Cardiac fibroblast (primary cell): Measurements from ENCODE around the gene SMPX.

Source experiments
- DNase-seq, 2 donors: peaks; one replicate each; pipeline versions ENCODE4 v3.0.0 to v3.0.0-alpha.2; 2010; ENCODE audit warnings: low read depth in 2 of 2
- H3K4me3 ChIP-seq, 2 donors: replicated peaks in 1 of 2; 1 replicate in 1 of 2; 2 replicates in 1 of 2; pipeline ENCODE4 v1.5.1; 2011; ENCODE audit warnings: low read depth in 2 of 2, low read length in 2 of 2, mild to moderate bottlenecking in 2 of 2, moderate library complexity in 1 of 2
- TF ChIP-seq, protein P1 (sequence below): IDR thresholded peaks from one replicate; pipeline ENCODE4 v1.5.1; 2011; ENCODE audit warnings: low read depth, mild to moderate bottlenecking, low read length, inconsistent platforms

The SMPX gene

DNA sequence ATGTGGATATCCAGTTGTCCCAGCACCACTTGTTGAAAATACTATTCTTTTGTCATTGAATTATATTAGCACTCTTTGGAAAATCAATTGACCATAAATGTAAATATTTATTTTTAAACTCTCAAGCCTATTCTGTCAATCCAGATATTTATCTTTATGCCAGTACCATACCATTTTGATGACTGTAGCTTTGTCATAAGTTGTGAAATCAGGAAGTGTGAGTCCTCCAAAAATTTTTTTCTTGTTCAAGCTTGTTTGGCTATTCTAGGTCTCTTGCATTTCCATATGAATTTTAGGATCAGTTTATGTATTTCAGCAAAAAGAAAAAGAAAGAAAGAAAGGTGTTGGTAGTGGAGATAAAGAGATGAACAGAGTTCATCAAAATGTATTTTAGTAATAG is 8.2 kb upstream of the SMPX start:
- peak in 1 of 2 donors; percentile 12 for DNase-seq
- H3K4me3 ChIP-seq = no peak overlapping the region
- TF ChIP-seq, protein P1, sequence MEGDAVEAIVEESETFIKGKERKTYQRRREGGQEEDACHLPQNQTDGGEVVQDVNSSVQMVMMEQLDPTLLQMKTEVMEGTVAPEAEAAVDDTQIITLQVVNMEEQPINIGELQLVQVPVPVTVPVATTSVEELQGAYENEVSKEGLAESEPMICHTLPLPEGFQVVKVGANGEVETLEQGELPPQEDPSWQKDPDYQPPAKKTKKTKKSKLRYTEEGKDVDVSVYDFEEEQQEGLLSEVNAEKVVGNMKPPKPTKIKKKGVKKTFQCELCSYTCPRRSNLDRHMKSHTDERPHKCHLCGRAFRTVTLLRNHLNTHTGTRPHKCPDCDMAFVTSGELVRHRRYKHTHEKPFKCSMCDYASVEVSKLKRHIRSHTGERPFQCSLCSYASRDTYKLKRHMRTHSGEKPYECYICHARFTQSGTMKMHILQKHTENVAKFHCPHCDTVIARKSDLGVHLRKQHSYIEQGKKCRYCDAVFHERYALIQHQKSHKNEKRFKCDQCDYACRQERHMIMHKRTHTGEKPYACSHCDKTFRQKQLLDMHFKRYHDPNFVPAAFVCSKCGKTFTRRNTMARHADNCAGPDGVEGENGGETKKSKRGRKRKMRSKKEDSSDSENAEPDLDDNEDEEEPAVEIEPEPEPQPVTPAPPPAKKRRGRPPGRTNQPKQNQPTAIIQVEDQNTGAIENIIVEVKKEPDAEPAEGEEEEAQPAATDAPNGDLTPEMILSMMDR = no peak

DNA sequence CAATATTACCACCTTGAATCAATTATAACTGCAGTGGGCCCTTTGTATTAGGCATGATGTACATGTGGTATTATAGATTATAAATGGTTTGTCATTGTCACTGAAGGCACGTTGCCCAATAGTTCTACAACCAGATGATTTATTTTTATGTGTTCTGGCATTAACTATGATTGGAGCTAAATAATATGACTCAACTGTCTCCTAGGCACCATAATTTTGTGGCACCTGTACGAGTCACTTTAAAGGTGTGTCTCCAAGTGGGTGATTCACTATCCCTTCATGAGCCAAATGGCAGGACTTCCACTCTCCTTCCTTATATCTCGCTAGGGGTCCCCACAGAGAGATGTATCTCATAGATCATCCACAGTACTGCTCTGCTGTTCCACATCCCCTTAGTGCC is 6.1 kb upstream of the SMPX start:
- TF ChIP-seq, protein P1 = no peak
- no peak for DNase-seq
- H3K4me3 ChIP-seq = no peak overlapping the region

DNA sequence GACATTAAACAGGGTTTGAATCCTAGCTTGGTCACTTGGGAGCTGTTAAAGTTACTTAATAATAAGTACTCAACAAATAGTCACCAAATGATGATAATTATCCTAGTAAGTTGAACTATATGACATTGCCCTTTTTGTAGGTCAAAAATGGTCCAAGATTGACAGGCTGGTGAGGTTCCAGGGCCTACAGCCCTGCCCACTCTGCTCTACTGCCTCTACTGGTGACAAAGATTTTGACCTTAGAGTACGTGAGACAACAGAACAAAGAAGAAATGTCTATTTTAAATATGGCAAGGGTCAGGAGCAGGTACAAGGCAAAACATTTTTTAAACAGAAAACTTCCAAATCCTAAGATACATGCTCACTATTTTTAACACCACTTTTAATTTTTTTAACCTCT is 572 bp upstream of the SMPX start:
- no peak overlapping the region for H3K4me3 ChIP-seq
- TF ChIP-seq, protein P1 = no peak
- no peak for DNase-seq

DNA sequence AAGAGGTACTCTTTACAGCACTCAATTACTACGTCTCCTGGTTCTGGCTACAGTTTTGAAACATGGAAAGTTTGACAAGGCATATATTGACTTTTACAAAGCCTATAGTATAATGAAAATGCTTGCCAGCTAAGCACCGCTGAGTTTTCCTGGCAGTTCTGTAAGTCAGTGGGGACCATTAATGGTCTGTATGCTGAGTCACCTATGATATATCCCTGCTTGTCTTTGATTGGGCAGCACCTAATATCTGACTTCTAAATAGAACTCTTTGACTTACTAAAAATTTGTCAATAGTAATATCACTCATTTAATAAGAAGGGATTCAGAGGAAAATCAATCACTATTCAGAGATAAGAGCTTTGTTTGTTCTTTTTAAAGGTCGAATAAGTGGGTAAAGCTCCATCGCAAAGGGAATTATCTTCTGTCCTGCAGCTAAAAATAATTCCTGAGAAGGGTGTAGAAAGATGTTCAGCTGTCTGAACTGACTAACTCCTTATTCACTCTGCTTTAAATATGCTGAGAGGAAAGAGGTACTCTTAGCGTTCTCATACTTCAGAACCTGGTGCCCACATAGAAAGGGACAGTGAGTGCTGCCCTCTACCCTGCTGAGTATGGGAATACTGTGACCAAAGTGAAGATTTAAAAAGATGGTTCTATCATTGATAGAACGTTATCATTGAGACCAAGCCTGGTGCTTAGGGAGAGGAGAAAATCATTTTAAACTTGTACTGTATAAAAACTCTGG is 959 bp downstream of the SMPX start:
- TF ChIP-seq, protein P1 = no peak
- no peak overlapping the region for H3K4me3 ChIP-seq
- DNase-seq = peak in 1 of 2 donors; percentile 23

DNA sequence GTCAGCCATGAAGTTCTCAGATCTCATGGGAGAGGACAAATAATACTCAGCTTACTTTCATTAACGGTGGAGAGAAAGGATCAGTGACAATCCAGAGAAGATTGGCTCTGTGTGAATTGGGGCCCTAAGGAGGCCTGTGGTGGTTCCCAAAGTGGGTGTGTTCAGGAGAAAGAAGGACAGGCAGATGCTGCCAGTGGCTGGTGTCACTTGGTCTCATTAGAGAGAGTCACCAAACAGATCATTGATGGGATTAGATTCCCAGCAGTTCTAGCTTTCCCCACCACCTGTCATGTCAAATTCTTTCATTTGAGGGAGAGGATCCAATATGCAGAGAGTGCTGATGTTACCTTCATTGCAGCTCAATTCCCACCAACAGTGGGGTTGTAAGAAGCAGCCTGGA is 8.0 kb downstream of the SMPX start:
- DNase-seq = no peak
- TF ChIP-seq, protein P1 = no peak
- H3K4me3 ChIP-seq = no peak overlapping the region

DNA sequence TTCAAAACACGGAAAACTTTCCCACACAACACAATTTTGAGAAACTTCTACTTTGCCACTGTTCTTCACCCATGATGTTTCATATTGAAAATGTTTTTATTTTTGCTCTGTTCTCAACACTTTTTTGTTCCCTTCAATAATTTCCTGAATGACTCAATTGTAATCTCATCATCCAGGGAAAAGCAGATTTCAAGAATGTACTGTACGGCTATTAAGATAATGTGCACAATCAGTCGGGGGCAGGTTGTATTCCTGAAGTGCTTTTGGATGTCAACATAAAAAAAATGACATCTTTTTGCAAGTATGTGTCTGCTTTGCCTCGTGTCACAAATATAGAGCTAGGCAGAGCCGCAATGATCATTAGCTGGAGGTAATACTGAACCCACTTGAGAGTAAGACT is 9.7 kb downstream of the SMPX start:
- TF ChIP-seq, protein P1 = no peak
- no peak for DNase-seq
- no peak overlapping the region for H3K4me3 ChIP-seq

DNA sequence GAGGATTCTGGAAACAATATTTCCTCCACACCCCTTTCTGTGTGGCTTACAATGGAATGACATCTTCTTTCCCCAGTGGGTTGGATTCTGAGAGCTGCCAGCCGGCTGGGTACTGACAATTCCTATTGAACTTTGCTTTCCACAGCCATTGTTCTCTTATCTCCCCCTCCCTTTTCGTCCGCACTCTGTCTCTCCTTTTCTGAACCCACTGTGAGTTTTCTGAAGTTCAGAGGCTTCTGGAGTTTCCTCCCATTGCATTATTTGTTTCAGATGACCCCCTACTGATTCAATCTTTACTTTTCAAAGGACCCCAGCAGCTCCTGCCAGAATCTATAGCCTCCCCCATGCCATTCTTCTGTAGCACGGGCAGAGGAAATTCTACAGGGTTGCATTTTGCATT is 10.4 kb downstream of the SMPX start:
- peak; percentile 24 to 37 for DNase-seq
- TF ChIP-seq, protein P1 = no peak

More for the DNA sequence above, 10.4 kb downstream of the SMPX start:
- no peak overlapping the region for H3K4me3 ChIP-seq
